GM10248 (cell line): ENCODE measurements around the gene CADPS.

Experiments
- CTCF ChIA-PET: fragments of 300-600 bp; sonication (Branson Sonifier 250); formaldehyde crosslinking; extraction: SDS; loops from one replicate; lab custom pipeline; 2021; ENCODE audit warnings: antibody characterized with exemption; lab: Yijun Ruan, JAX
- POLR2A ChIA-PET: fragments of 350-650 bp; sonication (Branson Sonifier 250); formaldehyde crosslinking; extraction: SDS; loops from one replicate; lab custom pipeline; 2020; ENCODE audit warnings: antibody characterized with exemption; lab: Yijun Ruan, JAX
- DNase-seq: peaks from one replicate; pipeline ENCODE4 v3.0.0; 2012; ENCODE audit errors: extremely low spot score
- CTCF ChIP-seq: IDR thresholded peaks from 2 replicates; pipeline ENCODE4 v1.5.1; 2012; ENCODE audit warnings: mild to moderate bottlenecking, low read depth; ENCODE audit errors: extremely low read depth, missing control alignments, control extremely low read depth

CADPS gene

GRCh38 chr3:62667714-62668113, 207.5 kb downstream of the CADPS start:
- CTCF ChIA-PET: interaction anchor here (1.4 to 3.6 kb wide), 4 partner anchors 11 to 1150 kb away, joined by 5 to 12 read pairs (median 8); partner anchors contain the start of gene C3orf49
- TF ChIP-seq CTCF: no peak
- no peak for DNase-seq
- POLR2A ChIA-PET: no interaction called here

- DNase-seq: peak; percentile 24
- POLR2A ChIA-PET: no interaction called here
- CTCF ChIA-PET: interaction anchor here (0.6 to 3.6 kb wide), 17 partner anchors 9 to 1152 kb away, joined by 3 to 12 read pairs (median 4); partner anchors contain the start of gene C3orf49
Measured at GRCh38 chr3:62665627-62666437, 209.4 kb downstream of the CADPS start.

GRCh38 chr3:62662677-62663076, 212.5 kb downstream of the CADPS start:
- POLR2A ChIA-PET: no interaction called here
- DNase-seq: no peak
- no peak for TF ChIP-seq CTCF
- CTCF ChIA-PET: no interaction called here

More at GRCh38 chr3:62665627-62666437, 209.4 kb downstream of the CADPS start:
- peak; percentile 47 for TF ChIP-seq CTCF

- CTCF ChIA-PET: interaction anchor here (0.9 to 1.5 kb wide), 2 partner anchors 9 to 21 kb away, joined by 3 to 5 read pairs; no protein-coding TSS in a partner anchor
- no peak for DNase-seq
- POLR2A ChIA-PET: no interaction called here
- TF ChIP-seq CTCF: no peak
Measured at GRCh38 chr3:62659660-62660059, 215.6 kb downstream of the CADPS start.

- ChIA-PET POLR2A (no interaction called here), CTCF (interaction anchor here (1.5 to 2.5 kb wide), 2 partner anchors 11 to 33 kb away, joined by 4 to 12 read pairs; no protein-coding TSS in a partner anchor)
Measured at GRCh38 chr3:62655691-62656063, 219.5 kb downstream of the CADPS start.

More at GRCh38 chr3:62655691-62656063, 219.5 kb downstream of the CADPS start:
- no peak for TF ChIP-seq CTCF
- DNase-seq: no peak
